MM.1S (cell line): ENCODE measurements around the gene NFKB1.

ENCODE experiments used
- CTCF ChIP-seq: fragments of 300-600 bp; sonication (generic); IDR thresholded peaks from 2 replicates; pipeline ENCODE4 v1.5.1; 2016; ENCODE audit warnings: antibody characterized with exemption, low read length, mixed read lengths
- EZH2 ChIP-seq: fragments of 300-600 bp; sonication (generic); optimal IDR thresholded peaks from 2 replicates; pipeline ENCODE3; 2017; ENCODE audit warnings: low read depth, mild to moderate bottlenecking, antibody characterized with exemption, low read length, mixed read lengths
- EZH2phosphoT487 ChIP-seq: fragments of 300-600 bp; sonication (generic); IDR thresholded peaks from 2 replicates; pipeline ENCODE4 v1.6.1; 2018; ENCODE audit warnings: antibody characterized with exemption, low read length

- TF ChIP-seq CTCF (no peak), EZH2phosphoT487 (no peak), EZH2 (no peak)
Observed at GRCh38 chr4:102541697-102542096, 40.5 kb downstream of the NFKB1 start.
